Measurements from ENCODE around the gene APIP. TPM values are rescaled to one million over a fixed set of nuclear protein-coding genes. Genes with fewer than 3 reads are reported as not detected.
"Not testable (repeated sequence)": the region's sequence is repeated elsewhere in the genome, so short reads cannot be mapped to it uniquely, and the experiment has no call there.

The APIP gene
- total RNA-seq, 1 experiment from 2014 or later, result 28.1 TPM

DNA sequence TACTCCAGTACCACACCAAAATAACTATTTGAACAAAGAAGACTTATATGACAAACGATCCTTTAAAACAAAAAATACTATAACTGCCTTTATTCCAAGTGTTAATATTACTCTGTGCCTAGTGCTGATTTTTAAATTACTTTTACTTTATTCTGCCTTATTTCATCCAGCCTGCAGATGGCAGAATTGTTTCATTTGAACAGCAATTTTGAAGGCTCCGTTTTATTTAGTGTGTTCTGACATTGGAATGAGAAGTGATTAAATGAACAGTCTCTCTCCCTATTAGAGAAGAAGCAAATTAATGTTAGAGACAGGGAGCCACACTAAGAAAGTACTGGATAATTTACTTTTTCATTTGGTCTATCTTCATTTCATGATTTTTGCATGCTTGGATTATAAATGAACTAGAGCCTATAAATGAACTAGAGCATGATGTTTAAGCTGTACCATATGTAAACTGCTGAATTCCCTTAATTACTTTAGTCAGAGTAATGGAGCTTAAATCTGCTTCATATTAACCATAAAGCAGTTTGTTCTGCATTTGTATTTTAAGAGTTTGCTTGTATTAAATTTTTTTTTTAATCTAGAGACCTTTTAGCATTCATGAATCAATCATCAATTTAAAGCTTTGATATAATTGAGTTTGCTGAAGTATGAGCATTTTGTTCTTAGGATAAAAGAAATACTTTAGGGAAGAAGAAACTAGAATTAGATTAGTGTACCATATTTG is 10.1 kb upstream of the APIP start:
- DNase-seq (ENCODE audit: low read depth), result peak; percentile 59

DNA sequence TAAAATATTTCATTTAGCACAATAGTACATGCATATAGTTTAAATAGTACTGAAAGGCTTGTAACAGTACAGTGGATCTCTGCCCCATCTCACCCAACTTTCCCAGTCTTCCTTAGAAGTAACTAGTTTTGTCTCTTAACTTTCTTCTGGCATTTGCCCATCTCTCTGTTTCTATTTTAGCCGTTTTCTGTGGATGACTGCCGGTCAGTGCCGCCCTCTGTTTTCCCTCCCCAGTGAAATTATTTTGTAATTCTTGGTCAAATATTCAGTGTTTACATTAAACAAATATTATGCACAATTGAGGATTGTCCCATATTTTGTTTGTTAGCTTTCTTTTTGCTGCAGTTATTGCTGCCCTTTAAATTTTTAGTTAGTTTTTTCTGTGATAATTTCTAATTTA is 8.5 kb upstream of the APIP start:
- DNase-seq (ENCODE audit: low read depth), result no peak

DNA sequence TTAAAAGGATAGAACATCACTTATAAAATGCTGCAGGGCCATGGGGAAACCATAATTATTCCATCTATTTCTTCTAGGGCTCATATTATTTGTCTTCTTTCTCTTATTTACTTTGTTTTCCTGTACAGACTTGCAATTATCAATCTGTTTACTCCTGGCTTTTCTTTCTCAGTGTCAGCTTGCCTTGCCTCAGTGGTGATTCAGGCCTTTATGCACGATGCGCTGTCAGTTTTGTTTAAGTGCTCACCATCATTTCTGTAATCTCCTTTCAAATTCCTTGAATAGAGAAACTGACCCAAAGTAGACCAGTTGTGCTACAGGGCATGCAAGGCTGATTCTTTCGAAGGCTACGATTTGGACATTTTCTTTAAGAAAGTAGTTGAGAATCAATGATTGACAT is 5.0 kb upstream of the APIP start:
- no peak for DNase-seq (ENCODE audit: low read depth)

DNA sequence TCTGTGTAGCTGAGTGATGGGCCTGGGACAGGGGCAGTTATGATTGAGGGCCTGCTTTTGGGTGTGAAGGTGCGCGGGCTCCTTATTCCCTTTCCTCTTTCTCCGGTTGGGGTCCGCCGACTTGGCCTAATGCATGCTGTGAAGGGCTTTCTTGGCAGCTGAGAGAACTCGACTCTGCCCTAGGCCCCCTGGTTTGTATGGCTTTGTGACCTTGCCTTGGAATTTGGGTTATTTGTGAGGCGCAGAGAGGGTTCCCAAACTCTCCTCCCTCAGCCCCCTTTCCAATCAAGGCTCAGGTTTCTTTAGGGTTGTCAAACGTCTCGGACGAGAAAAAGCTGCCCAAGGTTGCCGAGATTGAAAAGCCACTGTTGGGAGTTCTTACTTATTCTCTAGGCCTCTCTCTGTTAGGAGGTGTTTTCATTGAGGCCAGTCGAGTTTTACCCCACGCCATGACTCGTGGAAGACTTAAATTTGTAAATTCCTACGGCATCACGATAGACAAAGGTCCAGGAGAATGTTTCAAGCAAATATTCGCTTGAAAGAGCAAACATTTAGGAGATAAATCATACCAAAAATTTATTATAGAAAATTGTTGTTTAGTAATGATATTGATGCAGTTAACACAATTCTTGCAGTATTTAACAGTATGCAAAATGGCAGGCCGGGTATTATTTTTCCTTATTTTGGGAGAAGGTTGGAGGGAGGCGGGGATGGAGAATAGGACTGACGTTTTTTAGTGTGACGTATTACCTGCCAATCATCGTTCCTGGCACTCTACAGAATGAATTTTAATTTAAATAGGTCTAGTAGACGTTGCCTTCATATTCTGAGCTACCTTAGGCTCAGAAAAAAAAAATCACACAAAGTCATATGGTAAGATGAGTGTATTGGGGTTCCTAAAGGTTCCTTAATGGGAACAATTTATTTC is 928 bp upstream of the APIP start:
- DNase-seq (ENCODE audit: low read depth), result no peak

DNA sequence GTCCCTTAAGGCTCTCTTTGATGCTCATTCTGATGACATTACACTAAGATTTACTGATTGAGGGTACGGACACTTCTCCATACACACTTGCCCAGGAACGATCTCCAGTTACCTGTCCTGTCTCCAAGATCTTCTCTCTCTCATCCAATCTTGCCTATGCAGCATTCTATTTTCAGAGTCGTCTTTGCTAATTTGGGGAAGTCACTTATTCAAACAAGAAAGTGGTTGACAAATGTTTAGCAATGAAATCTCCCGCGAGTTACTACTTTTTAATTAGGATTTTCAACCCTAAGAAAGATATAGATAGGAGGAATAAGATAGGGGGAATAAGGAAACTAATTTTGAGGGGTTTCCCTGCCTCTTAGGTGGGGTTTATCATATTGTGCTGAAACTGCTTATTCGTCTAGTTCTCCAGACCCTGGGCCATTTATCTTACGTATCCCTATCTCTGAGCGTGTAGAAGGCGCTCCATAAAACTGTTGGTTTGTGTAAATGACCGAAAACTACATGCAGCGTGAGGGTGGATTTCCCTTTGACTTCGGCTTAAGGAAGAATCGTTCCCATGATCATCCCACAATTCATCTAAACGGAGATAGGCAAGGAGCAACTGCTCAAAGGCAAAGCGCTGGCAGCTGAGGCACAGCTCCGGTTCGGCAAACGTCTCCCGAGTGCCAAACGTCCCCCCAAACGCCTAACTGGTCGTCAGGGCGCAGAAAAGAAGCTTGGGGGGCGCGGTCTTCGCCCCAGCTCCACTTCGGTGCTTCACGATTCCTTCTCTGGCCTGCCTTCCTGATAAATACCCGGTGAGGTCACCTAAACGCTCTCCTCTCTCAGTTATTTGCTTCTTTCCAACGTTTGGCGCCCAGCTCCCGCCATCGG is 804 bp downstream of the APIP start:
- peak; percentile 49 for DNase-seq (ENCODE audit: low read depth)

DNA sequence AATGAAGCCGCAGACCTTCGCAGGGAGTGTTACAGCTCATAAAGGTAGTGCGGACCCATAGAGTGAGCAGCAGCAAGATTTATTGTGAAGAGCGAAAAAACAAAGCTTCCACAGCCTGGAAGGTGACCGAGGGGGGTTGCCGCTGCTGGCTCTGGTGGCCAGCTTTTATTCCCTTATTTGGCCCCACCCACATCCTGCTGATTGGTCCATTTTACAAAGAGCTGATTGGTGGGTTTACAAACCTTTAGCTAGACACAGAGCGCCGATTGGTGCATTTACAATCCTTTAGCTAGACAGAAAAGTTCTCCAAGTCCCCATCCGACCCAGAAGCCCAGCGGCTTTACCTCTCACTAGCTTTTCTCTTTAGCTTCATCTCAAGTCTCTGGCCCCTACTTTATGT is 2.6 kb downstream of the APIP start:
- not testable (repeated sequence) for DNase-seq (ENCODE audit: low read depth)

DNA sequence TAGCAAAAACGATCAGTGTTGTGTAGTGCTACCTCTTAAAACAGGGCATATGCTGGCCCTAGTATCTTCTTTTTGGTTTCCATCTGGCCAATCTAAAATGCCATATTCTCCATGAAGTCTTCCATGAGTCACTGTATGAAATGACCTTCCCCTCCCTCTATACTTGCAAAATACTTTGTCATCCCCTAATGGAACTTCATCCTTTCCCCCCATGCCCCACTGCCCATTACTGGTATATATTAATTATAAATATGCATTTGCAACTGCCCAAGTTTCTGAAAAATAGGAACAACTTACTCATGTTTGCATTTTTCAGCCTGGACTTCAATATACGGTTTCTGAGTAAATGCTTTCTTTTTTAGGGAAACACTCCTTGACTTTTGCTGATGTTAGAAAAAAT is 4.5 kb downstream of the APIP start:
- DNase-seq (ENCODE audit: low read depth), result no peak

DNA sequence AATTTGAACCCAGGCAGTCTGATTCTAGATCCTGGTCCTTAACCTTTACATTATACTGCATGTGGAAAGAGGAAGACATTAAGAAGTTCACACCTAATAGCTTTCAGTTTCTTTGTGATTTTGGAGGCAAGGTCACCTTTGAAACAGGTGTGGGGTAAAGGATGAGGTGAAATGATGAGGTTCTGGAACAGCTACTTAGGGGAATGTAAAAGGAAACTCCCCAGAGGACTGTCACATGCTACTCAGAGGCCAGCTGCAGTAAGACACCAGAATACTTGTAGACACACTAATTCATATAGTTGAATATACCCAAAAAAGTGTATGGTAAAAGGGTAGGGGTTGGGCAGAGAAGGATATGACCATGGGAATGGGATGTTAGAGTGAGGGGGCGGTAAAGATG is 5.4 kb downstream of the APIP start:
- no peak for DNase-seq (ENCODE audit: low read depth)

DNA sequence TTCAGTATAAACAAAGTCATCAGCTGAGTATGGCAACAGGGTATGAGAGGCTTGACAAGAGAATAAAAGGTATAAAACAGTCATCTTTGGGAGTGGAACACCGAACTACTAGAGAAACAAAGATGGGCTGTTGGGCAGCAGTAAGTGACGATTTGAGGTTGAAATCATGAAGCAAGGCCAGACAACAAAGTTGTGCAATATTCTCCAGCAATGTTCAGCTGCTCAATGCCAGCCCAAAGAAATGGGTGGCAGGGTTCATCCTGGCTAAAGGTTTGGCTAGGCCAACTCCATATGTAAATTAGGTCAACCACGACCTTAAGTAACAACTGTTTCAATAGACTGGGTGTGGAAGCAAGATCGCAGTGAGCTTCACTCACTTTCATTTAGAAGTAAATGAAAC is 6.2 kb downstream of the APIP start:
- DNase-seq (ENCODE audit: low read depth), result no peak

DNA sequence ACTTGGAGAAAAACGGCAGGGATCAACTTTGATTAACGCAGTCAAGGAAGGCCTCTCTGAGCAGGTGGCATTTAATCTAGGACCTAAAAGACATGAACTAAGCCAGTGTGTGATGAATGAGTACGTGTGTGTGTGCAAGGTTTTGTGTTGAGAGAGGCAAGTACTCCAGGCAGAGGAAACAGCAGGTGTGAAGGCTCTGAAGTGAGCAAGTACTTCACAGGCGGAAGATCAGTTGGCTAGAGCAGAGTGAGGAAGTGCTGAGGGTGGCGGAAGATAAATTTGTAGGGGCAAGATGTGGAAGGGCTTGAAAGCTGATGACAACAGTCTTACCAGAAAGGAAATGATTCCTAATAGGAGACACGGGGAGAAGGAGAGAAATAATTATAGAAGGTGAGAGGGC is 6.8 kb downstream of the APIP start:
- no peak for DNase-seq (ENCODE audit: low read depth)

DNA sequence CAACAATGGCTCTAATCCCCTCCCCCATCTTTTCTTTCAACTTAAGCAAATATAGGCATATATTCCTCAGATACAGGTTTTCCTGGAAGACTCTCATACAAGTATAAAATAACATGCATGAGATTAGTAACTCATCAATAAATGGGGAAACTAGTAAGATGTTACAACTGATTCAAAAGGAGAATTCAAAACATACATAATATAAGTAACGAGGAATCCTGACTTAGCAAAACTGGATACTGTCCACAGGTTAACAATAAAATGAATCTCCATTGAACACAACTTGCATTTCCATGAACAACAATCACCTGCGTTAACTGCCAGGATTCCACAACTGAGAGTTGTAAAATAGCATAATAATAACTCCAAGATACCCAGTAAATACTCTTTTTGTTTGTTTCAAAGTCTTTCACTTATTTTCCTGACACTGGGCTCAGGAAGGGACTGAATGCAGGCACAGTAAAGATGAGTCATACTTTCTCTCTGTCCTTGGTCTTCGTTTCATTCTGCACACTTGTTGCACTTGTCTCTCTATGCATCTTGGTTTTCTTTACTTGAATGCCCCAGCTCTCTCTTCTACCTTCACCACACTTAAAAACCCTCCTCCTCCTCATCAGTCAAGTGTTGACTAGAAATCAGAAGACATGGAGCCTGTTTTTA is 8.1 kb downstream of the APIP start:
- DNase-seq (ENCODE audit: low read depth), result no peak

DNA sequence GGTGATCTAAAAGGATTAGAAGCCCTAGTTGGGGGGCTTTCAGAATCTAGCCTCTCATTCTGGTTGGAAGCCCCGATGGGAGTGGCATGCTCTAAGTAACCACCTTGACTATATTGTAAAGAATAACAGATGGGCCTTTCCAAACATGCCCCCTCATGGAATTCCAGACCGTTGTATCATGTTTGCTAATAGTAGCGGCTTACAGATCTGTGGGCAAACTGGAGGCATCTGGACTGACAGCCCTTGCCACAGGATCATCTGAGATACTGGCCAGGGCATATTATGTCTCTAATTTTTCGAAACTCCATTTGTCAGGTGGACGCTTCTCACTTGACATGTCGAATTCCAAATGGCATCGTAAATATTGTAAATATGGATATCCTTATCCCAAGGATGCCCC is 10.5 kb downstream of the APIP start:
- no peak for DNase-seq (ENCODE audit: low read depth)

DNA sequence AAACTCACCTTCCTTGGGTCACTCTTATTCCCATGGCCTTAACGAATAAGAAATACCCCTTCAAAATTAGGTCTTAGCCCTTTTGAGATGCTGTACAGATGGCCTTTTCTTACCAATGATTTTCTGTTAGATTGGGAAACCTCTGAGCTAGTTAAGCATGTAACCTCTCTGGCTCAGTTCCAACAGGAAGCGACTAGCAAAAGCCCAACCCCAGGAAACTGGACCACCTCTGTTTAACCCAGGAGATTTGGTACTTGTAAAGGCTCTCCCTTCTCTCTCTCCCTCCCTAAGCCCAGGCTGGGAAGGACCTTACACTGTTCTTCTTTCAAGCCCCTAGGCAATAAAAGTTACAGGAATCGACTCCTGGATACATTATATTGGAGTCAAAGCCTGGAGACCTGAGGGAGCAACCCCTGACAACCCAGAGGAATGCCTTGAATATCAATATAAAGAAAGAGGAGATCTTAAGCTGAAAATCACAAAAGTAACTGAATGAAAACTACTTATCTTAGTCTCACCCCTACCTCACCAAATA is 11.7 kb downstream of the APIP start:
- no peak for DNase-seq (ENCODE audit: low read depth)

DNA sequence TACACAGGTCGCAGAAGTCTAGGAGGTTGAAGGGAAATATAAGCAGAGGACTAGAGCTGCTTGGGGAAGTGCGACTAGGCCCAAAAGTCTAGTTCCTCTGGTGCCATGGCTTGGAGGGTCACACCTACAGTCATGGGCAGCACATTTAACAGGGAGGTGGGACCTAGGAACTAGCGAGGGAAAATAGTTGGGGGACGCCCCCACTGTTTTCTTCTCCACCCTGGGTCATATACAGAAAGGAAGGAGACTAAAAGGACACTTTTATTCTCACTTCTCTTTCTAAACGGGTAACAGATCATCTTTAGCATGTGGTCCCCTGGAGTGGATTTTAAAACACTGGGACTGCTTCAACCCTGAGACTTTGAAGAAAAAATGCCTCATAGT is 16.6 kb downstream of the APIP start:
- DNase-seq (ENCODE audit: low read depth), result no peak

DNA sequence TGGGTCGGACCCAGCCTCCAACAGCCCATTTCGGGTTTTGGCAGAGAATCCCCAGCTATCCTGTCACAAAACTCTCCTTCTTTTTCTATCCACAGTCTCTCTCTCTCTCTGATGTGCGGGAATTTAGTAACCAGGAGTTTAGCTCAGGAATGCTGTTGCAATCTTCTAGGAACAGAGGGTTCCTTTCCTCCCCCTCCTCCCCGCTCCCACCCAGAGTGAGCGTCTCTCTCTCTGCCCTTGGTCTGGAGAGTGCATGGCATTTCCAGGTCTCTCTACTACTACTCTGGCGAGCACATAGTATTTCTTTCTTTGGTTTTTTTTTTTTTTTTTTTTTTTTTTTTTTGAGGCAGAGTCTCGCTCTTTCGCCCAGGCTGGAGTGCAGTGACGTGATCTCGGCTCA is 17.7 kb downstream of the APIP start:
- no peak for DNase-seq (ENCODE audit: low read depth)

DNA sequence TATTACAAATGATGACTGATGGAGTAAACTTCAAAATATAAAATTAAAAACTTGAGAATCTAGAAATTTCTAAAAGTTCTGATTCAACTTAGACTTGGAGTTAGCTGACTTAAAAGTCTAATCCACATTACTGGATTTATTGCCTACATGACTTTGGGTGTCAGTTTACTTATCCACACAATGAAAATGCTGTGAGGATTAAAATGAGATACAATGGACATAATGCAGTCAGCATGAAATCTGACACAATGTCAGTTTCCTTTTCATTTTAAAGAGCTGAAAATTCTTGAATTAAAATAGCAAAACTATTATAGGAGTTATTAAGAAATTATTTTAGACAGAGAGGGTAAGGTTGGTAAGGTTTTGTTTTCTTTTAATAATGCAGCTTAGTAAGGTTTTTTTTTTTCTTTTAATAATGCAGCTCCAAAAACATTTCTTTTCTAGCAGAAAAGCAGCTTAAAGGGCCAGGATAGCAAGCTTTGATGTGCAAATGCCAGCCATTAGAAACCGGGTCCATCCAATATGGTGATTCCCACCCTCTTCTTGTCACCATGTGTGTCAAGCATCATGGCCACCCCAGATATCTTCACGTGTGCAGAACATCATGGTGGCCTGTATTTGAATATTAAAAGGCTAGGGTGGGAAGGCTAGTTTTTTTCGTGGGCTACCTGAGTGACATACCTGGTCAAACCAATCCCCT is 18.9 kb downstream of the APIP start:
- DNase-seq (ENCODE audit: low read depth), result no peak

DNA sequence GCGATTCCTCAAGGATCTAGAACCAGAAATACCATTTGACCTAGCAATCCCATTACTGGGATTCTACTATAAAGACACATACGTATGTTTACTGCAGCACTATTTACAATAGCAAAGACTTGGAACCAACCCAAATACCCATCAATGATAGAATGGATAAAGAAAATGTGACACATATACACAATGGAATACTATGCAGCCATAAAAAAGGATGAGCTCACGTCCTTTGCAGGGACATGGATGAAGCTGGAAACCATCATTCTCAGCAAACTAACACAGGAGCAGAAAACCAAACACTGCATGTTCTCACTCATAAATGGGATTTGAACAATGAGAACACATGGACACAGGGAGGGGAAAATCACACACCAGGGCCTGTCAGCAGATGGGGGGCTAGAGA is 20.0 kb downstream of the APIP start:
- DNase-seq (ENCODE audit: low read depth), result not testable (repeated sequence)

DNA sequence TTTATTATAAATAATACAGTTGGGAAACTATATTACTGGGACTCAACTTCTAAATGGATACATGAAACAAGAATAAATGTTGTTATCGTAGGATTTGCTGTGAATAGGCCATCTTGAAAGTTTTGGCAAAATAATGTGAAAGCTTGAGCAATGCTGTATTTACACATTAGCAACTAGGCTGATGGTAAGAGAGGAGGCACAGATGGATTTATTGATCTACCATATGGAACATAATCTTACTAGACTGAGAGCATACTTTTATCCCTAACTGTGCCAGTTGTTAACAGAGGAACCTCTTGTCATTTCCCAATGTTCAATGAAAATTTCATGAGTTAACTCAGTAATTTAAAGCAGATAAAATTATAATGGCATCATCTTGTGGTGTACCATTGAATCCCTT is 22.8 kb downstream of the APIP start:
- DNase-seq (ENCODE audit: low read depth), result no peak

DNA sequence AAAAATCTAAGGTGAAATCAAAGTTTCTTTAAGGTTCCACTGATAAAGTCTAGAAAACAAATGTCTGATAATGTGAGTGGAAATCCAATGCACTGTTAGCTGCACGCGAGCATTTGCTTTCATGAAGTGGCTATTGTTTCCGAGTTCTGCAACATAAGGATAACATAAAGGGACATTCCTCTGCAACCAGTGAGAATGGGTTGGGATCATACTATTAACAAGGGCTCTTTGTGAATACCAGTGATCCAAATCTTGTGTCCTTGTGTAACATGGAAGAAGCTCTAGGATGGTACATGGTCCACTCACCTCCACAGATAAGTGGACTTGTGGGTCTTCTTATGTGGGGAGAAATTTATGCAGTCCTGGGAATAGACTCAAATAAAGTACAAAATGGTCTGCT is 24.6 kb downstream of the APIP start:
- no peak for DNase-seq (ENCODE audit: low read depth)

DNA sequence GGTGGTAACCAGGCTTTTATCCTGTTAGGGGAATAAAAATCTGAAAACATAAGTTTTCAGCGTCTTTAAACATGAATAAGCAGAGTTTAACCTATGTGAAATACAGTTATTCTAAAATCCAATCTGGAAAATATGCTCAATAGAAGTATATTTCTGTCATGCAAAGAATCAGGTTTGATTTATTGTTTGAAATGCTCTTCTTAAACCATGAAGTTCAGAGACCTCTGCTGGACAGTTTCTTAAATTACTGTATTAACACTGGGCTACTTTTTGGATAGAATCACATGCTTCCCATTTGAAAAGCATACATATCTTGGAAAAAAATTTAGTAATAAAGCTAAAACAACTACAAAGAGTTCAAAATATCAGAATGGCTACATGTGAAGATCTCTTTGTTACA is 25.4 kb downstream of the APIP start:
- peak; percentile 53 for DNase-seq (ENCODE audit: low read depth)

DNA sequence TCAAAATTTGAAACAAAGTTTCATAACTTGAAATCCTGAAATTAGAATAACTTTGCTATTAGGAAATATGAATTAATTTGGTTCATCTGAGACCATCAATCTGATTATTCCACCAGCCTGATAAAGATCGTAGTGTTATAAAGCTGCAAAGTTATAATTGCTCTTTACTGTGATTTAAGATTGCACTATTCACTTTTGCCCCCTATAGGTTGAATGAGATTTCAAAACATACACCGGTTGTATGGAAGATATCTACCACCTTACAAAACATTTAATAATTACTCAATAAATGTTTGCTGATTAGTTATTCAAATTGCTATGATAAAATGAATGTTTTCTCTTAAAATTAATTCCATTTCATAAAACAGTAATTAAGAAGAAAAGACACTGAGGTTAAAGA is 26.1 kb downstream of the APIP start:
- no peak for DNase-seq (ENCODE audit: low read depth)

Measured in LHCN-M2 (cell line).